ENCODE measurements around the gene SLC9A9.
"Not testable (repeated sequence)": the region's sequence is repeated elsewhere in the genome, so short reads cannot be mapped to it uniquely, and the experiment has no call there.

The SLC9A9 gene

GRCh38 chr3:143309705-143310104 lies 538.6 kb downstream of the SLC9A9 start:
- no peak for DNase-seq

GRCh38 chr3:143307613-143308183 lies 540.6 kb downstream of the SLC9A9 start:
- DNase-seq: no peak

GRCh38 chr3:143306407-143306806 lies 541.9 kb downstream of the SLC9A9 start:
- DNase-seq: no peak

GRCh38 chr3:143302638-143303171 lies 545.6 kb downstream of the SLC9A9 start:
- DNase-seq: no peak

GRCh38 chr3:143301031-143301901 lies 547.0 kb downstream of the SLC9A9 start:
- DNase-seq: no peak

GRCh38 chr3:143298886-143299535 lies 549.3 kb downstream of the SLC9A9 start:
- no peak for DNase-seq

- DNase-seq: no peak
Observed at GRCh38 chr3:143298380-143298779, 549.9 kb downstream of the SLC9A9 start.

GRCh38 chr3:143295201-143296080 lies 552.8 kb downstream of the SLC9A9 start:
- no peak for DNase-seq

- no peak for DNase-seq
Observed at GRCh38 chr3:143294188-143294587, 554.1 kb downstream of the SLC9A9 start.

- no peak for DNase-seq
Observed at GRCh38 chr3:143291836-143292447, 556.3 kb downstream of the SLC9A9 start.

GRCh38 chr3:143288944-143289343 lies 559.3 kb downstream of the SLC9A9 start:
- DNase-seq: no peak

- no peak for DNase-seq
Observed at GRCh38 chr3:143287403-143287802, 560.9 kb downstream of the SLC9A9 start.

- DNase-seq: no peak
Observed at GRCh38 chr3:143286392-143287010, 561.8 kb downstream of the SLC9A9 start.

GRCh38 chr3:143283432-143284128 lies 564.7 kb downstream of the SLC9A9 start:
- DNase-seq: no peak

- DNase-seq: no peak
Observed at GRCh38 chr3:143280984-143281383, 567.3 kb downstream of the SLC9A9 start.

GRCh38 chr3:143279567-143279966 lies 568.7 kb downstream of the SLC9A9 start:
- DNase-seq: not testable (repeated sequence)

GRCh38 chr3:143278721-143279120 lies 569.5 kb downstream of the SLC9A9 start:
- no peak for DNase-seq

- no peak for DNase-seq
Observed at GRCh38 chr3:143277531-143277930, 570.7 kb downstream of the SLC9A9 start.

GRCh38 chr3:143276592-143276991 lies 571.7 kb downstream of the SLC9A9 start:
- no peak for DNase-seq

- DNase-seq: no peak
Observed at GRCh38 chr3:143273975-143274690, 574.1 kb downstream of the SLC9A9 start.
